ENCODE results near the gene VAV3.

- TF ChIP-seq TCF12 (IDR thresholded peaks at IDR 0.05) (no peak), CTCF (IDR thresholded peaks at IDR 0.05) (no peak), CHD2 (IDR thresholded peaks at IDR 0.05; ENCODE audit: low read length, partially characterized antibody) (no peak), USF2 (IDR thresholded peaks at IDR 0.05; ENCODE audit: borderline replicate concordance, low read depth, low read length) (no peak), SIN3A (IDR thresholded peaks at IDR 0.05; ENCODE audit: borderline replicate concordance, low read depth, low read length) (no peak), EP300 (IDR thresholded peaks at IDR 0.05; ENCODE audit: borderline replicate concordance in 1 of 2, low read depth in 1 of 2, low read length in 1 of 2) (no peak), SMC3 (IDR thresholded peaks at IDR 0.05; ENCODE audit: low read depth, low read length) (no peak)
- TF ChIP-seq, protein P1, sequence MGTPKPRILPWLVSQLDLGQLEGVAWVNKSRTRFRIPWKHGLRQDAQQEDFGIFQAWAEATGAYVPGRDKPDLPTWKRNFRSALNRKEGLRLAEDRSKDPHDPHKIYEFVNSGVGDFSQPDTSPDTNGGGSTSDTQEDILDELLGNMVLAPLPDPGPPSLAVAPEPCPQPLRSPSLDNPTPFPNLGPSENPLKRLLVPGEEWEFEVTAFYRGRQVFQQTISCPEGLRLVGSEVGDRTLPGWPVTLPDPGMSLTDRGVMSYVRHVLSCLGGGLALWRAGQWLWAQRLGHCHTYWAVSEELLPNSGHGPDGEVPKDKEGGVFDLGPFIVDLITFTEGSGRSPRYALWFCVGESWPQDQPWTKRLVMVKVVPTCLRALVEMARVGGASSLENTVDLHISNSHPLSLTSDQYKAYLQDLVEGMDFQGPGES (IDR thresholded peaks at IDR 0.05; ENCODE audit: low read depth, low read length), result no peak
- TF ChIP-seq, protein P2, sequence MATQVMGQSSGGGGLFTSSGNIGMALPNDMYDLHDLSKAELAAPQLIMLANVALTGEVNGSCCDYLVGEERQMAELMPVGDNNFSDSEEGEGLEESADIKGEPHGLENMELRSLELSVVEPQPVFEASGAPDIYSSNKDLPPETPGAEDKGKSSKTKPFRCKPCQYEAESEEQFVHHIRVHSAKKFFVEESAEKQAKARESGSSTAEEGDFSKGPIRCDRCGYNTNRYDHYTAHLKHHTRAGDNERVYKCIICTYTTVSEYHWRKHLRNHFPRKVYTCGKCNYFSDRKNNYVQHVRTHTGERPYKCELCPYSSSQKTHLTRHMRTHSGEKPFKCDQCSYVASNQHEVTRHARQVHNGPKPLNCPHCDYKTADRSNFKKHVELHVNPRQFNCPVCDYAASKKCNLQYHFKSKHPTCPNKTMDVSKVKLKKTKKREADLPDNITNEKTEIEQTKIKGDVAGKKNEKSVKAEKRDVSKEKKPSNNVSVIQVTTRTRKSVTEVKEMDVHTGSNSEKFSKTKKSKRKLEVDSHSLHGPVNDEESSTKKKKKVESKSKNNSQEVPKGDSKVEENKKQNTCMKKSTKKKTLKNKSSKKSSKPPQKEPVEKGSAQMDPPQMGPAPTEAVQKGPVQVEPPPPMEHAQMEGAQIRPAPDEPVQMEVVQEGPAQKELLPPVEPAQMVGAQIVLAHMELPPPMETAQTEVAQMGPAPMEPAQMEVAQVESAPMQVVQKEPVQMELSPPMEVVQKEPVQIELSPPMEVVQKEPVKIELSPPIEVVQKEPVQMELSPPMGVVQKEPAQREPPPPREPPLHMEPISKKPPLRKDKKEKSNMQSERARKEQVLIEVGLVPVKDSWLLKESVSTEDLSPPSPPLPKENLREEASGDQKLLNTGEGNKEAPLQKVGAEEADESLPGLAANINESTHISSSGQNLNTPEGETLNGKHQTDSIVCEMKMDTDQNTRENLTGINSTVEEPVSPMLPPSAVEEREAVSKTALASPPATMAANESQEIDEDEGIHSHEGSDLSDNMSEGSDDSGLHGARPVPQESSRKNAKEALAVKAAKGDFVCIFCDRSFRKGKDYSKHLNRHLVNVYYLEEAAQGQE (IDR thresholded peaks at IDR 0.05; ENCODE audit: low read depth, low read length), result no peak
Observed at GRCh38 chr1:107690491-107690890, 274.5 kb downstream of the VAV3 start.
